ENCODE data around the gene SAMD4B. TPM values are rescaled to one million over a fixed set of nuclear protein-coding genes. Genes with fewer than 3 reads are reported as not detected.
A peak's percentile ranks its signal among the peaks of the same experiment; 100 is the strongest.

The SAMD4B gene
- total and polyA plus RNA-seq, 2 experiments from 2014 or later, result 104 to 172 TPM

DNA sequence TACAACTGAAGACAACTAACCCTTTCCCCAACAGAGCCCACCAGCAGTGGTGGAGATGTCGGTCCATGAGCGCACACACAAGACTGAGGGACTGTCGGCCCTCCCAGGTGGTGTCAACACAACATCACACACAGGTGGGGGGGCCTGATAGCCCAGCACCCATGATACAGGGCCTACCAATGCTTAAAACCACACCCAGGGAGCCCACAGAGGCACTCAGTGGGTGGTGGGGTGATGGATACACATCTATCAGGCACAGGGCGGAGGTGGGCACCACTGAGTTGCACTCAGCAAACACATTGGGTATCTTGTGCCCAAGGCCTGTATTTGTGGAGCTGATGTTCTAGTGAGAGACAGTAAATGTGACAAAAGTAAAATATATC is 57.4 kb downstream of the SAMD4B start:
- Histone ChIP-seq H3K9me2 (ENCODE audit: insufficient read depth) (no peaks in the 10 kb centered on the region), H3K36me3 (ENCODE audit: insufficient read depth) (no peaks in the 10 kb centered on the region), H3K4me1 (ENCODE audit: insufficient read depth) (peaks cover 27% of the 10 kb centered on the region), H3K27ac (ENCODE audit: low read depth) (no peak overlapping the region), H2AFZ (no peak overlapping the region), H3K27me3 (ENCODE audit: insufficient read depth) (no peaks in the 10 kb centered on the region), H3K4me3 (no peak overlapping the region), H4K20me1 (replicated peaks; ENCODE audit: insufficient read depth) (no peaks in the 10 kb centered on the region; the same call in 1 of the 2 replicates), H3K4me2 (no peak overlapping the region), H3F3A (replicated peaks; ENCODE audit: low read depth) (peaks cover 46% of the 10 kb centered on the region; the same call in 1 of the 2 replicates), H3K79me2 (replicated peaks; ENCODE audit: insufficient read depth) (no peaks in the 10 kb centered on the region)
- TF ChIP-seq POLR2AphosphoS5 (IDR thresholded peaks at IDR 0.05; ENCODE audit: low read depth) (peak; percentile 32), ZNF462 (CRISPR knock-in tag; IDR thresholded peaks at IDR 0.05) (no peak), CREB1 (CRISPR knock-in tag; IDR thresholded peaks at IDR 0.05; ENCODE audit: low read depth) (no peak), ZNF114 (CRISPR knock-in tag; IDR thresholded peaks at IDR 0.05) (no peak), STAT1 (IDR thresholded peaks at IDR 0.05; ENCODE audit: unreplicated experiment) (no peak)
- peaks cover 22% of the 10 kb centered on the region for H3K36me3 Mint-ChIP-seq (ENCODE audit: low read depth)
- peaks cover 14% of the 10 kb centered on the region for H3K27me3 Mint-ChIP-seq (ENCODE audit: insufficient read depth, low read depth, poor library complexity)
- H3K27ac Mint-ChIP-seq, result no peak overlapping the region
- peaks cover 32% of the 10 kb centered on the region for H3K4me1 Mint-ChIP-seq
- H3K4me3 Mint-ChIP-seq, result no peak overlapping the region; the same call in 2 of the 3 replicates
- ATAC-seq (no peak), DNase-seq (ENCODE audit: low spot score) (no peak)
- H3K9me3 Mint-ChIP-seq, result peaks cover 4% of the 10 kb centered on the region; the same call in 1 of the 3 replicates

- H3K27ac ChIP-seq (ENCODE audit: low read depth), result no peak overlapping the region
- Mint-ChIP-seq H3K4me1 (peaks cover 36% of the 10 kb centered on the region), H3K9me3 (peaks cover 4% of the 10 kb centered on the region; the same call in 1 of the 3 replicates), H3K36me3 (ENCODE audit: low read depth) (peaks cover 19% of the 10 kb centered on the region), H3K27me3 (ENCODE audit: insufficient read depth, low read depth, poor library complexity) (peaks cover 14% of the 10 kb centered on the region), H3K27ac (peak overlapping the region; percentile 7; the same call in 1 of the 2 replicates), H3K4me3 (no peak overlapping the region; the same call in 2 of the 3 replicates)
- DNase-seq (ENCODE audit: low spot score) (no peak), ATAC-seq (no peak)
- peaks cover 47% of the 10 kb centered on the region; the same call in 1 of the 2 replicates for H3F3A ChIP-seq (replicated peaks; ENCODE audit: low read depth)
- no peak overlapping the region for H3K4me3 ChIP-seq
- no peaks in the 10 kb centered on the region for H3K36me3 ChIP-seq (ENCODE audit: insufficient read depth)
- H4K20me1 ChIP-seq (replicated peaks; ENCODE audit: insufficient read depth), result no peaks in the 10 kb centered on the region; the same call in 1 of the 2 replicates
- H2AFZ ChIP-seq, result no peak overlapping the region
- H3K27me3 ChIP-seq (ENCODE audit: insufficient read depth), result no peaks in the 10 kb centered on the region
- H3K4me1 ChIP-seq (ENCODE audit: insufficient read depth), result peaks cover 31% of the 10 kb centered on the region
- no peak overlapping the region for H3K4me2 ChIP-seq
- H3K79me2 ChIP-seq (replicated peaks; ENCODE audit: insufficient read depth), result no peaks in the 10 kb centered on the region
- H3K9me2 ChIP-seq (ENCODE audit: insufficient read depth), result no peaks in the 10 kb centered on the region
- TF ChIP-seq JUNB (IDR thresholded peaks at IDR 0.05; ENCODE audit: unreplicated experiment) (no peak), POLR2AphosphoS5 (IDR thresholded peaks at IDR 0.05; ENCODE audit: low read depth) (no peak), NANOG (IDR thresholded peaks at IDR 0.05; ENCODE audit: borderline replicate concordance) (no peak), ZNF462 (CRISPR knock-in tag; IDR thresholded peaks at IDR 0.05) (no peak), STAT1 (IDR thresholded peaks at IDR 0.05; ENCODE audit: unreplicated experiment) (no peak)
Observed at GRCh38 chr19:39400061-39400460, 57.8 kb downstream of the SAMD4B start.

Measured in GM23338 (cell line).